CD4-positive, CD25-positive, alpha-beta regulatory T cell (primary cell): ENCODE data around the gene OR1N2. TPM values are rescaled to one million over a fixed set of nuclear protein-coding genes. Genes with fewer than 3 reads are reported as not detected.

Experiments
- ATAC-seq, 2 donors: fragments of 150-1000 bp; cut with Tn5 transposase; one replicate each; pipeline ENCODE4 v1.10.0; 2021; ENCODE audit warnings: low read depth in 2 of 2, moderate number of reproducible peaks in 2 of 2, moderate library complexity in 1 of 2
- DNase-seq, 3 donors: peaks; one replicate each; pipeline versions ENCODE4 v3.0.0 to v3.0.0-alpha.2; 2012 to 2022; ENCODE audit warnings: mixed read lengths in 1 of 3
- H3K27ac ChIP-seq: one replicate; pipeline ENCODE4 v1.7.0; 2013; ENCODE audit warnings: mild to moderate bottlenecking, low read length; ENCODE audit not compliant: insufficient read depth, poor library complexity, severe bottlenecking
- H3K27me3 ChIP-seq: one replicate; pipeline ENCODE4 v1.7.0; 2013; ENCODE audit warnings: low read length; ENCODE audit not compliant: control insufficient read depth, insufficient read depth
- H3K36me3 ChIP-seq: one replicate; pipeline ENCODE4 v1.7.0; 2013; ENCODE audit warnings: mild to moderate bottlenecking, low read length, moderate library complexity; ENCODE audit not compliant: control insufficient read depth, insufficient read depth
- H3K4me1 ChIP-seq: 2 replicates; pipeline ENCODE4 v1.7.0; 2013; ENCODE audit warnings: mild to moderate bottlenecking, low read length; ENCODE audit not compliant: insufficient read depth, control insufficient read depth, poor library complexity, severe bottlenecking
- H3K4me3 ChIP-seq: one replicate; pipeline ENCODE4 v1.7.0; 2013; ENCODE audit warnings: low read depth, mild to moderate bottlenecking, low read length, moderate library complexity
- H3K9me3 ChIP-seq, 2 experiments: 1 replicate in 1 of 2; 2 replicates in 1 of 2; pipeline ENCODE4 v1.7.0; 2013; ENCODE audit warnings: low read length in 2 of 2, mild to moderate bottlenecking in 1 of 2, moderate library complexity in 1 of 2; ENCODE audit not compliant: control insufficient read depth in 2 of 2
- H3K27ac Mint-ChIP-seq, 3 donors: one replicate each; pipeline ENCODE4 v1.8.0; 2020 to 2022; ENCODE audit warnings: mild to moderate bottlenecking in 3 of 3, mixed read lengths in 3 of 3, moderate library complexity in 2 of 3
- H3K27me3 Mint-ChIP-seq: one replicate; pipeline ENCODE4 v1.8.0; 2022; ENCODE audit warnings: mild to moderate bottlenecking, mixed read lengths
- H3K36me3 Mint-ChIP-seq: one replicate; pipeline ENCODE4 v1.8.0; 2020; ENCODE audit warnings: mixed read lengths
- H3K4me1 Mint-ChIP-seq, 4 donors: one replicate each; pipeline ENCODE4 v1.8.0; 2020 to 2022; ENCODE audit warnings: mixed read lengths in 4 of 4, mild to moderate bottlenecking in 1 of 4
- H3K4me3 Mint-ChIP-seq, 4 donors: one replicate each; pipeline ENCODE4 v1.8.0; 2020 to 2022; ENCODE audit warnings: mild to moderate bottlenecking in 4 of 4, mixed read lengths in 4 of 4, moderate library complexity in 3 of 4
- H3K9me3 Mint-ChIP-seq, 7 donors: one replicate each; pipeline ENCODE4 v1.8.0; 2020 to 2022; ENCODE audit warnings: mixed read lengths in 7 of 7, mild to moderate bottlenecking in 3 of 7, moderate library complexity in 2 of 7
- polyA plus RNA-seq, 4 donors: library from polyadenylated mRNA; unstranded; fragments of 300-500 nt; fragmentation: Illumina TruSeq; gene quantifications; one replicate each; pipeline ENCODE4 v1.2.3, GENCODE V29; 2021
- total RNA-seq: library from RNA; stranded (reverse); gene quantifications from one replicate; pipeline ENCODE4 v1.2.3, GENCODE V29; 2022

The OR1N2 gene, protein sequence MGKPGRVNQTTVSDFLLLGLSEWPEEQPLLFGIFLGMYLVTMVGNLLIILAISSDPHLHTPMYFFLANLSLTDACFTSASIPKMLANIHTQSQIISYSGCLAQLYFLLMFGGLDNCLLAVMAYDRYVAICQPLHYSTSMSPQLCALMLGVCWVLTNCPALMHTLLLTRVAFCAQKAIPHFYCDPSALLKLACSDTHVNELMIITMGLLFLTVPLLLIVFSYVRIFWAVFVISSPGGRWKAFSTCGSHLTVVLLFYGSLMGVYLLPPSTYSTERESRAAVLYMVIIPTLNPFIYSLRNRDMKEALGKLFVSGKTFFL
- total RNA-seq = 0.81 TPM
- polyA plus RNA-seq = not detected

GRCh38 chr9:122552812-122553211 is at the start of gene OR1N2:
OR1N2 (plus strand) TSS chr9:122553112; CDS start chr9:122553212, 100 bp downstream.
- peaks cover 24% of the 10 kb centered on the region for H3K27me3 Mint-ChIP-seq
- H3K36me3 Mint-ChIP-seq = no peaks in the 10 kb centered on the region
- no peak within 1 kb of the TSS for H3K27ac Mint-ChIP-seq
- DNase-seq (no peak), ATAC-seq (no peak)
- H3K4me1 ChIP-seq = no peaks in the 10 kb centered on the region
- H3K27me3 ChIP-seq = peaks cover 8% of the 10 kb centered on the region
- H3K9me3 ChIP-seq = no peaks in the 10 kb centered on the region
- H3K36me3 ChIP-seq = no peaks in the 10 kb centered on the region
- H3K4me3 ChIP-seq = no peak within 1 kb of the TSS
- H3K4me3 Mint-ChIP-seq = no peak within 1 kb of the TSS
- H3K4me1 Mint-ChIP-seq = no peaks in the 10 kb centered on the region
- no peak within 1 kb of the TSS for H3K27ac ChIP-seq
- H3K9me3 Mint-ChIP-seq = peaks cover 0 to 4% (median 1%) of the 10 kb centered on the region in 7 donors

DNA sequence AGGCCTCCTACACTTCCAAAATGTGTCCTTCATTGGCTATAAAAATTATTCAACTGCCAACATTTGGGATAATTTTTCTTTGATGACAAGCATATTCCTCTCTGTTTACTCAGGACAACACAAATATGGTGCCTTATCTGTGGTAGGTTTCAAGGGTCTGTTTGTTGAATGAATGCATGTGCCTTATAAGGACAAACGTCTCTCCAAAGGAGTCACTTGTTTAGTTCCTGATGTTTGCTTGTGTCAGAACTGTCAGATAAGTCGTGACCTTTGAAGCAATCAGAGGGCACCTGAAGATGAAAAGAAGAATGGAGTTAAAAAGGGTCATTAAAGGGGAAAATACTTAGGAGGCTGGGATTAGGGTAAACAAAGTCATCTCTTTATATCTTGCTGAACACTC is 45.9 kb upstream of the OR1N2 start:
- Mint-ChIP-seq H3K27ac (no peak overlapping the region), H3K4me3 (no peak overlapping the region), H3K9me3 (peaks cover 0 to 2% (median 0%) of the 10 kb centered on the region in 7 donors), H3K4me1 (no peaks in the 10 kb centered on the region), H3K27me3 (peaks cover 20% of the 10 kb centered on the region), H3K36me3 (no peaks in the 10 kb centered on the region)
- H3K27ac ChIP-seq = no peak overlapping the region
- no peaks in the 10 kb centered on the region for H3K4me1 ChIP-seq
- DNase-seq (no peak), ATAC-seq (no peak)
- peaks cover 7% of the 10 kb centered on the region for H3K27me3 ChIP-seq
- no peak overlapping the region for H3K4me3 ChIP-seq
- H3K9me3 ChIP-seq = no peaks in the 10 kb centered on the region
- no peaks in the 10 kb centered on the region for H3K36me3 ChIP-seq

DNA sequence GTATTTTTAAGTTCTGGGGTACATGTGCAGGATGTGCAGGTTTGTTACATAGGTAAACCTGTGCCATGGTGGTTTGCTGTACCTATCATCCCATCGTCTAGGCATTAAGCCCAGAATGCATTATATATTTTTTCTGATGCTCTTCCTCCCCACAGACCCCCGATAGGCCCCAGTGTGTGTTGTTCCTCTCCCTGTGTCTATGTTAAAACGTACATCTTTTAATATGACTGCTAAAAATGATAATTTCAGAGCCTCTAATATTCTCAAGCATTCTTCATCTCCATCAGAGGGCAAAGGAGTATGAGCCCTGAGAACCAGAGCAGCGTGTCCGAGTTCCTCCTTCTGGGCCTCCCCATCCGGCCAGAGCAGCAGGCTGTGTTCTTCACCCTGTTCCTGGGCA is 42.4 kb upstream of the OR1N2 start, which contains the start of gene OR1J2:
Gene OR1J2, plus strand, starts transcription at position 301 of the 400 bp plus-strand sequence. Its CDS starts 0 bp downstream, at position 301.
- H3K27me3 Mint-ChIP-seq = peaks cover 20% of the 10 kb centered on the region
- Histone ChIP-seq H3K4me1 (no peaks in the 10 kb centered on the region), H3K27ac (no peak within 1 kb of the TSS), H3K36me3 (no peaks in the 10 kb centered on the region), H3K4me3 (no peak within 1 kb of the TSS), H3K9me3 (no peaks in the 10 kb centered on the region), H3K27me3 (peaks cover 7% of the 10 kb centered on the region)
- no peak for DNase-seq
- no peaks in the 10 kb centered on the region for H3K4me1 Mint-ChIP-seq
- peak within 1 kb of the TSS in 1 of 3 donors; percentile 5 for H3K27ac Mint-ChIP-seq
- ATAC-seq = no peak
- no peaks in the 10 kb centered on the region for H3K36me3 Mint-ChIP-seq
- peaks cover 0 to 2% (median 0%) of the 10 kb centered on the region in 7 donors for H3K9me3 Mint-ChIP-seq
- H3K4me3 Mint-ChIP-seq = no peak within 1 kb of the TSS

DNA sequence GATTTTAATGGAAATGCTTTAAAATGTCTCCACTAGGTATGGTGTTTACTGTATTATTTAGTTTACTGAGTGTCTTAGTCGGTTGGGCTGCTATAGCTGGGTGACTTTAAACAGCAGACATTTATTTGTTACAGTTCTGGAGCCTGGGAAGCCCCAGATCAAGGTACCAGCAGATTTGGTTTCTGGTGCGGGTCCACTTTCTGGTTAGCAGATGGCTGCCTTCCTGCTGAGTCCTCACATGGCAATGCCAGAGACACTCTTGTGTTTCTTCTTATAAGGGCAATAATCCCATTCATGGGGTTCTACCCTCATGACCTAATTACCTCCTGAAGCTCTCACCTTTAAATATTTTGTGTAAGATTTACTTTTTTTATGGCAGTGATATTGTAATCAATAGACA is 34.7 kb upstream of the OR1N2 start:
- Mint-ChIP-seq H3K4me1 (no peaks in the 10 kb centered on the region), H3K27ac (no peak overlapping the region), H3K4me3 (no peak overlapping the region), H3K9me3 (peaks cover 0 to 2% (median 0%) of the 10 kb centered on the region in 7 donors), H3K27me3 (peaks cover 5% of the 10 kb centered on the region), H3K36me3 (no peaks in the 10 kb centered on the region)
- H3K36me3 ChIP-seq = no peaks in the 10 kb centered on the region
- DNase-seq (no peak), ATAC-seq (no peak)
- no peaks in the 10 kb centered on the region for H3K9me3 ChIP-seq
- H3K4me1 ChIP-seq = no peaks in the 10 kb centered on the region
- peaks cover 7% of the 10 kb centered on the region for H3K27me3 ChIP-seq
- H3K4me3 ChIP-seq = no peak overlapping the region
- H3K27ac ChIP-seq = no peak overlapping the region

GRCh38 chr9:122518841-122519240 is 34.1 kb upstream of the OR1N2 start, which contains the start of gene OR1J4:
OR1J4 (plus strand) TSS chr9:122519141; CDS start chr9:122519141, 0 bp downstream.
- no peaks in the 10 kb centered on the region for H3K4me1 ChIP-seq
- no peaks in the 10 kb centered on the region for H3K36me3 ChIP-seq
- peaks cover 9% of the 10 kb centered on the region for H3K27me3 ChIP-seq
- H3K27me3 Mint-ChIP-seq = peaks cover 8% of the 10 kb centered on the region
- no peak within 1 kb of the TSS for H3K4me3 ChIP-seq
- no peak within 1 kb of the TSS for H3K4me3 Mint-ChIP-seq
- no peaks in the 10 kb centered on the region for H3K4me1 Mint-ChIP-seq
- no peak for ATAC-seq
- no peak within 1 kb of the TSS for H3K27ac Mint-ChIP-seq
- no peak for DNase-seq
- H3K36me3 Mint-ChIP-seq = no peaks in the 10 kb centered on the region
- peaks cover 0 to 3% (median 0%) of the 10 kb centered on the region in 7 donors for H3K9me3 Mint-ChIP-seq
- H3K27ac ChIP-seq = no peak within 1 kb of the TSS
- H3K9me3 ChIP-seq = no peaks in the 10 kb centered on the region

GRCh38 chr9:122519376-122519775 is 33.5 kb upstream of the OR1N2 start:
- H3K9me3 Mint-ChIP-seq = peaks cover 0 to 3% (median 0%) of the 10 kb centered on the region in 7 donors
- Histone ChIP-seq H3K9me3 (no peaks in the 10 kb centered on the region), H3K4me1 (no peaks in the 10 kb centered on the region), H3K27ac (no peak overlapping the region), H3K36me3 (no peaks in the 10 kb centered on the region), H3K4me3 (no peak overlapping the region), H3K27me3 (peaks cover 9% of the 10 kb centered on the region)
- DNase-seq (no peak), ATAC-seq (no peak)
- H3K4me3 Mint-ChIP-seq = no peak overlapping the region
- H3K27me3 Mint-ChIP-seq = peaks cover 8% of the 10 kb centered on the region
- H3K27ac Mint-ChIP-seq = no peak overlapping the region
- no peaks in the 10 kb centered on the region for H3K4me1 Mint-ChIP-seq
- H3K36me3 Mint-ChIP-seq = no peaks in the 10 kb centered on the region

GRCh38 chr9:122526602-122527001 is 26.3 kb upstream of the OR1N2 start:
- Mint-ChIP-seq H3K9me3 (peaks cover 0 to 3% (median 0%) of the 10 kb centered on the region in 7 donors), H3K27me3 (peaks cover 5% of the 10 kb centered on the region), H3K4me1 (no peaks in the 10 kb centered on the region), H3K4me3 (no peak overlapping the region), H3K36me3 (no peaks in the 10 kb centered on the region), H3K27ac (no peak overlapping the region)
- no peaks in the 10 kb centered on the region for H3K9me3 ChIP-seq
- no peaks in the 10 kb centered on the region for H3K4me1 ChIP-seq
- no peak overlapping the region for H3K27ac ChIP-seq
- no peak for ATAC-seq
- no peaks in the 10 kb centered on the region for H3K36me3 ChIP-seq
- H3K4me3 ChIP-seq = no peak overlapping the region
- H3K27me3 ChIP-seq = peaks cover 8% of the 10 kb centered on the region
- DNase-seq = no peak

- Histone ChIP-seq H3K4me3 (no peak within 1 kb of the TSS), H3K36me3 (no peaks in the 10 kb centered on the region), H3K27me3 (peaks cover 7% of the 10 kb centered on the region), H3K9me3 (no peaks in the 10 kb centered on the region), H3K27ac (no peak within 1 kb of the TSS), H3K4me1 (no peaks in the 10 kb centered on the region)
- no peak for ATAC-seq
- Mint-ChIP-seq H3K9me3 (peaks cover 0 to 3% (median 0%) of the 10 kb centered on the region in 7 donors), H3K4me3 (no peak within 1 kb of the TSS), H3K27ac (no peak within 1 kb of the TSS), H3K36me3 (no peaks in the 10 kb centered on the region), H3K4me1 (no peaks in the 10 kb centered on the region), H3K27me3 (peaks cover 4% of the 10 kb centered on the region)
- no peak for DNase-seq
These were observed 25.7 kb upstream of the OR1N2 start, which contains the start of gene OR1N1 for GRCh38 chr9:122527193-122527592. OR1N1 (minus strand) TSS chr9:122527293; CDS start chr9:122527293, 0 bp downstream.
